Bronchial epithelial cell (primary cell): ENCODE measurements around the gene SMIM33. TPM values are rescaled to one million over a fixed set of nuclear protein-coding genes. Genes with fewer than 3 reads are reported as not detected.
"Not testable (repeated sequence)": the region's sequence is repeated elsewhere in the genome, so short reads cannot be mapped to it uniquely, and the experiment has no call there.

Source experiments
- DNase-seq: peaks from one replicate; pipeline ENCODE4 v3.0.0-alpha.2; 2010; ENCODE audit warnings: low read depth
- FAIRE-seq: peaks from 2 replicates; lab custom pipeline; 2011; peaks lifted over from hg19 to GRCh38; lab: Jason Lieb, UNC
- H3K27me3 ChIP-seq: 2 replicates; pipeline ENCODE4 v1.5.1; 2011; ENCODE audit warnings: low read length; ENCODE audit not compliant: control insufficient read depth, insufficient read depth
- H3K36me3 ChIP-seq: 2 replicates; pipeline ENCODE4 v1.5.1; 2011; ENCODE audit warnings: low read length; ENCODE audit not compliant: control insufficient read depth, insufficient read depth
- H3K4me3 ChIP-seq: 2 replicates; pipeline ENCODE4 v1.5.1; 2011; ENCODE audit warnings: mild to moderate bottlenecking, low read depth, low read length, control low read depth
- CTCF ChIP-seq: IDR thresholded peaks from 2 replicates; pipeline ENCODE4 v1.5.1; 2011; ENCODE audit warnings: mild to moderate bottlenecking, moderate library complexity, low read length, control low read depth, inconsistent platforms; ENCODE audit not compliant: insufficient read depth, severe bottlenecking
- total RNA-seq: library from RNA; depleted of rRNA; stranded (reverse); fragments of >200 nt; gene quantifications from 2 replicates; pipeline ENCODE4 v1.2.1, GENCODE V29; 2014

The SMIM33 gene
- total RNA-seq, 1 donor from 2014 or later: not detected

- Histone ChIP-seq H3K4me3 (no peak overlapping the region), H3K36me3 (peaks cover 1% of the 10 kb centered on the region), H3K27me3 (no peaks in the 10 kb centered on the region)
- FAIRE-seq: no peak
- no peak for TF ChIP-seq CTCF
- DNase-seq: no peak
Observed at GRCh38 chr5:139475865-139476617, 5.2 kb downstream of the SMIM33 start.

- not testable (repeated sequence) for DNase-seq, H3K36me3 ChIP-seq, FAIRE-seq, H3K4me3 ChIP-seq, H3K27me3 ChIP-seq
Observed at GRCh38 chr5:139478657-139479423, 8.0 kb downstream of the SMIM33 start.

GRCh38 chr5:139479729-139480128 is 8.9 kb downstream of the SMIM33 start:
- not testable (repeated sequence) for H3K36me3 ChIP-seq, DNase-seq, H3K27me3 ChIP-seq, FAIRE-seq, H3K4me3 ChIP-seq

GRCh38 chr5:139481122-139481533 is 10.3 kb downstream of the SMIM33 start:
- no peak for TF ChIP-seq CTCF
- Histone ChIP-seq H3K4me3 (peak overlapping the region; percentile 4), H3K27me3 (no peaks in the 10 kb centered on the region), H3K36me3 (peaks cover 1% of the 10 kb centered on the region)
- DNase-seq (peak; percentile 44), FAIRE-seq (no peak)

GRCh38 chr5:139481580-139482049 is 10.8 kb downstream of the SMIM33 start:
- H3K27me3 ChIP-seq: no peaks in the 10 kb centered on the region
- peak; percentile 79 for DNase-seq
- TF ChIP-seq CTCF: peak; percentile 36
- no peak for FAIRE-seq
- peak overlapping the region; percentile 23 for H3K4me3 ChIP-seq
- H3K36me3 ChIP-seq: peaks cover 1% of the 10 kb centered on the region

- Histone ChIP-seq H3K36me3 (no peaks in the 10 kb centered on the region), H3K27me3 (no peaks in the 10 kb centered on the region), H3K4me3 (peak within 1 kb of the TSS; percentile 23)
- TF ChIP-seq CTCF: no peak
- peak; percentile 95 for DNase-seq
- FAIRE-seq: peak; percentile 60
Observed at GRCh38 chr5:139482050-139482889, 11.5 kb downstream of the SMIM33 start, which contains the start of gene STING1. Gene STING1, minus strand, starts transcription at chr5:139482758. Its CDS starts 1,054 bp downstream, at chr5:139481704.

- not testable (repeated sequence) for FAIRE-seq, H3K4me3 ChIP-seq, H3K27me3 ChIP-seq, H3K36me3 ChIP-seq, DNase-seq
Observed at GRCh38 chr5:139482890-139483208, 12.0 kb downstream of the SMIM33 start.
